Retinal pigment epithelial cell (primary cell): ENCODE data around the gene MAP4K3.

Source experiments
- DNase-seq: peaks from one replicate; pipeline ENCODE4 v3.0.0-alpha.2; 2010; ENCODE audit warnings: low read depth
- H3K4me3 ChIP-seq: 2 replicates; pipeline ENCODE4 v1.5.1; 2011; ENCODE audit warnings: mild to moderate bottlenecking, low read length, control low read depth, moderate library complexity
- TF ChIP-seq, protein P1 (sequence below): conservative IDR thresholded peaks from 2 replicates; pipeline ENCODE4 v1.5.1; 2011; ENCODE audit warnings: low read depth, low read length, control low read depth, inconsistent platforms

Gene MAP4K3

DNA sequence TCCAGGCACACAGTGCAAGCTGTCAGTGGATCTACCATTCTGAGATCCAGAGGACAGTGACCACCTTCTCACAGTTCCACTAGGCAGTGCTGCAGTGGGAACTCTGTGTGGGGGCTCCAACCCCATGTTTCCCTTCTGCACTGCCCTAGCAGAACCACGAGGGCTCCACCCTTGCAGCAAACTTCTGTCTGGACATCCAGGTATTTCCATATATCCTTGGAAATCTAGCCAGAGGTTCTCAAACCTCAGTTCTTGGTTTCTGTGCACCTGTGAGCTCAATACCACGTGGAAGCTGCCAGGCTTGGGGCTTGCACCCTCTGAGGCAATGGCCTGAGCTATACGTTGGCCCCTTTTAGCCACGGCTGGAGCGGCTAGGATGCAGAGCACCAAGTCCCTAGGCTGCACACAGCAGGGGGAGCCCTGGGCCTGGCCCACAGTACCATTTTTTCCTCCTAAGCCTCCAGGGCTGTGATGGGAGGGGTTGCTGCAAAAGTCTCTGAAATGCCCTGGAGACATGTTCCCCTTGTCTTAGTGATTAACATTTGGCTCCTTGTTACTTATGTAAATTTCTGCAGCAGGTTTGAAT, 77.5 kb downstream of the MAP4K3 start:
- no peak overlapping the region for H3K4me3 ChIP-seq
- DNase-seq: no peak
- TF ChIP-seq, protein P1, sequence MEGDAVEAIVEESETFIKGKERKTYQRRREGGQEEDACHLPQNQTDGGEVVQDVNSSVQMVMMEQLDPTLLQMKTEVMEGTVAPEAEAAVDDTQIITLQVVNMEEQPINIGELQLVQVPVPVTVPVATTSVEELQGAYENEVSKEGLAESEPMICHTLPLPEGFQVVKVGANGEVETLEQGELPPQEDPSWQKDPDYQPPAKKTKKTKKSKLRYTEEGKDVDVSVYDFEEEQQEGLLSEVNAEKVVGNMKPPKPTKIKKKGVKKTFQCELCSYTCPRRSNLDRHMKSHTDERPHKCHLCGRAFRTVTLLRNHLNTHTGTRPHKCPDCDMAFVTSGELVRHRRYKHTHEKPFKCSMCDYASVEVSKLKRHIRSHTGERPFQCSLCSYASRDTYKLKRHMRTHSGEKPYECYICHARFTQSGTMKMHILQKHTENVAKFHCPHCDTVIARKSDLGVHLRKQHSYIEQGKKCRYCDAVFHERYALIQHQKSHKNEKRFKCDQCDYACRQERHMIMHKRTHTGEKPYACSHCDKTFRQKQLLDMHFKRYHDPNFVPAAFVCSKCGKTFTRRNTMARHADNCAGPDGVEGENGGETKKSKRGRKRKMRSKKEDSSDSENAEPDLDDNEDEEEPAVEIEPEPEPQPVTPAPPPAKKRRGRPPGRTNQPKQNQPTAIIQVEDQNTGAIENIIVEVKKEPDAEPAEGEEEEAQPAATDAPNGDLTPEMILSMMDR: no peak

DNA sequence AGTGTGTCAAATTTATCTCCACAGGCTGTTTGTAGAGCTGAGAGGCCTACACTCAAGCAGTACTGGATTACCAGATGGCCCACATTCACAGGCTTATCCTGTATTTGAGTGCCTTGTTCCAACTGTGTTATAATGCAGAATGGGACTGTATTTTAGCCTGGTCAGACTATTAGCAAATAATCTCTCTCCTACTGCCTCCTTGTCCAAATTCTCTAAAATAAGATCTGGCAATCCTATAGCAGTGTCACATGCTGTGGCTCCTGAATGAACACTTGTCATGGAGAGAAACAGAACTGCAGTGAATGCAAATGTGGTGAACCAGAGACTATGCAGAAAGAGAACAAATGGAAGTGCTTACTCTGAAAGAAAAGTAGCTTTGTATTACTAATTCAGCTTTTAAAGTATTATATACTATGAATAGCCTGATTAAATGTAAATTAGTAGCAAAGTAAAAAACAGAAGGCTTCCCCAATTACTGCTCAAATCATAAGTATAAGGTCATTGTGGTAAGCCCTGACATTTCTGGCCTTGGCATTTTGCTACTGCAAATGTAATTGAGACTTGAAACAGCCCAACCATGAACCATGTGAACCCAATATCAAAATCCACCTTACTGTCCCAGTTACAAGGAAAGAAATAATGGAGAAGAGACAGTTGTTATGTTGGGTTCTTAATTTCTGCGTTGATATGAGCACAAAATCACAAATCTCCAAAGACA, 80.0 kb downstream of the MAP4K3 start:
- TF ChIP-seq, protein P1: no peak
- H3K4me3 ChIP-seq: no peak overlapping the region
- no peak for DNase-seq

DNA sequence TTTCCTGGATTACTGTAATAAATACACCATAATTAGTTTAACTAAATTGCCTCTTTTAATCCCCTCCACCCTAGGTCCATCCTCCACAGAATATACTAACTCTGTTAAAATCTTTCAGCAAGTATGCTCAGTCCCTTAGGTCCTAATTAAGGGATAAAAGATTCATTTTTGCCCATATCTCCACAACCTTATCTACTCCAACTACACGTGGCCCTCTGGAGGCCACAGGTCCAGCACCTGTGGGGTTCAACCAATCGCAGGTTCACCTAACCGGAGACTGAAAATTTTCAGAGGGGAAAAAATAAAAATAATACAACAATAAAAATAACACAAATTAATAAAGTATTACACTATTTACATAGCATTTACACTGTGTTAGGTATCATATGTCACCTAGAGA, 86.4 kb downstream of the MAP4K3 start:
- no peak for DNase-seq
- H3K4me3 ChIP-seq: no peak overlapping the region
- TF ChIP-seq, protein P1: no peak

DNA sequence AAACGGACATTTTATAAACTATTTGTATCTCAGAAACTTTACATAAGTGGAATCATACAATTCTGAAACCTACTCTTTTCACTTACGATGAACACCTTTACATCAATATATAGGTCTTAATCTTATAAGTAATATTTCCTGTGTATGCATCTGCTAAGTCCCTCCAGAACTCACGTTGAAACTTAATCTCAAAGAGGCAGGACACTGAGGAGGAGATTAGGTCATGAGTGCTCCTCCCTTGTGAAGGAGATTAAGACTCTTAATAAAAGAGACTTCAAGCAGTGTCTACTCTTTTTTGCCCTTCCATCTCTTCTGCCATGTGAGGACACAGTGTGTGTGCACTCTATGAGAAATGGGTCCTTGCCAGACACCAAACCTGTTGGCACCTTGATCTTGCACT, 98.6 kb downstream of the MAP4K3 start:
- TF ChIP-seq, protein P1: no peak
- H3K4me3 ChIP-seq: no peak overlapping the region
- no peak for DNase-seq

DNA sequence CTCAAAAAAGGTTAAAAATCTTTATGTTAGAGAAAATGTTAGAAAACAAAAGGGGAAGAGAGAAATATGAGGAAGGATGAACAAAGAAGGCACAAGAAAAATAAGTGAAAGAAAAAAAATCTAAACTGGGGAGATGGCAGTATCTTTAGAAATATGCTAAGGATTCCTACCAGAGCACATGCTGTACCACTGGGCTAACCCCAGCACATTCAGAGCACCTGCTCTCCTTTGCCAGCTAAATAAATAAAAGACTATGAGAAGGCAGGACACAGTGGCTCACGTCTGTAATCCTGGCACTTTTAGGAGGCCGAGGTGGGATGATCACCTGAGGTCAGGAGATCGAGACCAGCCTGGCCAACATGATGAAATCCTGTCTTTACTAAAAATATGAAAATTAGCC, 101.2 kb downstream of the MAP4K3 start:
- no peak for DNase-seq
- TF ChIP-seq, protein P1: no peak
- H3K4me3 ChIP-seq: no peak overlapping the region

DNA sequence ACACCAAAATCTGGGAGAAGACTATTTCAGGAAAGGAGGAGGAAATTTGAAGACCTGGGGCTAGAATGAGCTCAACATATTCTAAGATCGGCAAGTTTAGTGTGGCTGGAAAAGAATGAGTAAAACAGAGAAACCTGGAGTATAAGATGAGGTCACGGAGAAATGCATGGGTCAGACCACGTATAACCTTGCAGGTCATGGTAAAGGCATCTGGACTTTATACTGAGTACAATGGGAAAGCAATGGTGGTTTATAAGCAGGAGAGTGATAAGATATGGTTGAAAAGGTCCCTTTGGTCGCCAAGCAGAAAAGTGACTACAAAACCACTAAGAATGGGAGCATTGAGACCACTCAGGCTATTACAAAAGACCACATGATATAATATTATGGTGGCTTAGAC, 102.1 kb downstream of the MAP4K3 start:
- no peak overlapping the region for H3K4me3 ChIP-seq
- TF ChIP-seq, protein P1: no peak
- DNase-seq: no peak

DNA sequence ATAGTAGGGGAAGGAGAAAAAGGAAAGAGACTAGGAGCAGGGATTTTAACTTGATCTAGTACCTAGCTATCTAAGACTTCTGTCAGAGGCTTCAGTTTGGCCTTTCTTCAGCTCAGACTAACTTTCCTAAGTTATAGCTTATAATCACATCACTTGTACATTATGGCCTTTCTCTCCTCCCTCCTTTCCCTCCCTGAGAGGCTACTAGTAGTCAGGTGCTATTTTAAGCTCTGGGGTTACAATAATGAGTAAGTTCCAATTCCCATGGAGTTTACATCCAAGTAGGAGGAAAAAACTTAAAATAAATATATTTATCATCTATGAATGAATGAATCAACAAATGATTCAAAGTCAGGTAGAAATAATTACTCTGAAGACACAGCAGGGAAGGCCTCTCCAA, 102.6 kb downstream of the MAP4K3 start:
- TF ChIP-seq, protein P1: no peak
- no peak for DNase-seq
- H3K4me3 ChIP-seq: no peak overlapping the region
